ENCODE measurements around the gene PAM16. TPM values are rescaled to one million over a fixed set of nuclear protein-coding genes. Genes with fewer than 3 reads are reported as not detected.

The PAM16 gene
- total RNA-seq, 2 donors from 2014 or later, result 57.7 to 66.2 TPM

- Mint-ChIP-seq H3K27ac (no peak overlapping the region), H3K9me3 (no peaks in the 10 kb centered on the region), H3K36me3 (ENCODE audit: low read depth) (peaks cover 5% of the 10 kb centered on the region), H3K4me1 (peaks cover 1% of the 10 kb centered on the region), H3K4me3 (no peak overlapping the region), H3K27me3 (ENCODE audit: insufficient read depth) (no peaks in the 10 kb centered on the region)
- no peak overlapping the region for H3K27ac ChIP-seq (ENCODE audit: low read depth, low read length)
- no peaks in the 10 kb centered on the region for H3K9me3 ChIP-seq (ENCODE audit: control insufficient read depth, low read length)
- H3K9ac ChIP-seq (ENCODE audit: extremely low read depth, low read length, poor library complexity, severe bottlenecking), result no peak overlapping the region
- H3K36me3 ChIP-seq (ENCODE audit: control insufficient read depth, insufficient read depth, low read length), result no peaks in the 10 kb centered on the region
- DNase-seq, result no peak
- no peaks in the 10 kb centered on the region for H3K27me3 ChIP-seq (ENCODE audit: control insufficient read depth, insufficient read depth, low read length, poor library complexity, severe bottlenecking)
- TF ChIP-seq, protein P1, sequence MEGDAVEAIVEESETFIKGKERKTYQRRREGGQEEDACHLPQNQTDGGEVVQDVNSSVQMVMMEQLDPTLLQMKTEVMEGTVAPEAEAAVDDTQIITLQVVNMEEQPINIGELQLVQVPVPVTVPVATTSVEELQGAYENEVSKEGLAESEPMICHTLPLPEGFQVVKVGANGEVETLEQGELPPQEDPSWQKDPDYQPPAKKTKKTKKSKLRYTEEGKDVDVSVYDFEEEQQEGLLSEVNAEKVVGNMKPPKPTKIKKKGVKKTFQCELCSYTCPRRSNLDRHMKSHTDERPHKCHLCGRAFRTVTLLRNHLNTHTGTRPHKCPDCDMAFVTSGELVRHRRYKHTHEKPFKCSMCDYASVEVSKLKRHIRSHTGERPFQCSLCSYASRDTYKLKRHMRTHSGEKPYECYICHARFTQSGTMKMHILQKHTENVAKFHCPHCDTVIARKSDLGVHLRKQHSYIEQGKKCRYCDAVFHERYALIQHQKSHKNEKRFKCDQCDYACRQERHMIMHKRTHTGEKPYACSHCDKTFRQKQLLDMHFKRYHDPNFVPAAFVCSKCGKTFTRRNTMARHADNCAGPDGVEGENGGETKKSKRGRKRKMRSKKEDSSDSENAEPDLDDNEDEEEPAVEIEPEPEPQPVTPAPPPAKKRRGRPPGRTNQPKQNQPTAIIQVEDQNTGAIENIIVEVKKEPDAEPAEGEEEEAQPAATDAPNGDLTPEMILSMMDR (conservative IDR thresholded peaks at IDR 0.05), result no peak
- peaks cover 1% of the 10 kb centered on the region for H3K4me1 ChIP-seq (ENCODE audit: control insufficient read depth, insufficient read depth, low read length)
- WGBS, 2 experiments (ENCODE audit: insufficient coverage in 1 of 2, insufficient read length in 1 of 2), result 88 to 100% methylated on average over 2 to 5 of the region's 5 CpGs
- no peak overlapping the region for H3K4me3 ChIP-seq (ENCODE audit: low read length)
These were observed 16.3 kb upstream of the PAM16 start for GRCh38 chr16:4367393-4367856.

DNA sequence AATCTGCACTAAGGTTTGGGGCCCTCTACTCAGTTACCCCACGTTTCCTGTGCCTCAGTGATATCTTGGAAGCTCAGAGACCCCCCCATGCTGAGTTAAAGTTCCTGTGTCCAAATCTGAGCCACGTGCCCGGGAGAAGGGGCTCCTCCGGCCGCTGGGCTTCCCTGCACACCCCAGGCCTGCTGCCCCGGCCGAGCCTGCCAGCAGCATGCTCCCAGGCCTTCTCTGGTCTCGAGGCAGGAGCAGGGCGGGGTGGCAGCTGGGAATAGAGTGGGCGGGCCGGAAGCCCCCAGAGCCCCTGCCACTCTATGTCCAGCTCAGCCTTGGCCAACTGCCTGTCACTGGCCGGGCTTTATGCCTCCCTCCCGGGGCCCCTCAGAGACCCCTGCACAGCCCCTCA lies 14.9 kb upstream of the PAM16 start:
- no peak for DNase-seq
- Histone ChIP-seq H3K36me3 (ENCODE audit: control insufficient read depth, insufficient read depth, low read length) (no peaks in the 10 kb centered on the region), H3K9me3 (ENCODE audit: control insufficient read depth, low read length) (no peaks in the 10 kb centered on the region), H3K27ac (ENCODE audit: low read depth, low read length) (no peak overlapping the region), H3K4me1 (ENCODE audit: control insufficient read depth, insufficient read depth, low read length) (no peaks in the 10 kb centered on the region), H3K4me3 (ENCODE audit: low read length) (no peak overlapping the region), H3K9ac (ENCODE audit: extremely low read depth, low read length, poor library complexity, severe bottlenecking) (no peak overlapping the region), H3K27me3 (ENCODE audit: control insufficient read depth, insufficient read depth, low read length, poor library complexity, severe bottlenecking) (no peaks in the 10 kb centered on the region)
- 85 to 86% methylated on average over 2 to 13 of the region's 13 CpGs for WGBS, 2 experiments (ENCODE audit: insufficient coverage in 1 of 2, insufficient read length in 1 of 2)
- Mint-ChIP-seq H3K4me1 (no peaks in the 10 kb centered on the region), H3K27me3 (ENCODE audit: insufficient read depth) (no peaks in the 10 kb centered on the region), H3K27ac (no peak overlapping the region), H3K4me3 (no peak overlapping the region), H3K9me3 (no peaks in the 10 kb centered on the region), H3K36me3 (ENCODE audit: low read depth) (peaks cover 5% of the 10 kb centered on the region)
- TF ChIP-seq, protein P1 (conservative IDR thresholded peaks at IDR 0.05), result no peak

GRCh38 chr16:4365615-4366014 lies 14.5 kb upstream of the PAM16 start:
- Histone ChIP-seq H3K27ac (ENCODE audit: low read depth, low read length) (no peak overlapping the region), H3K9ac (ENCODE audit: extremely low read depth, low read length, poor library complexity, severe bottlenecking) (no peak overlapping the region), H3K36me3 (ENCODE audit: control insufficient read depth, insufficient read depth, low read length) (no peaks in the 10 kb centered on the region), H3K27me3 (ENCODE audit: control insufficient read depth, insufficient read depth, low read length, poor library complexity, severe bottlenecking) (no peaks in the 10 kb centered on the region), H3K4me3 (ENCODE audit: low read length) (no peak overlapping the region), H3K9me3 (ENCODE audit: control insufficient read depth, low read length) (no peaks in the 10 kb centered on the region), H3K4me1 (ENCODE audit: control insufficient read depth, insufficient read depth, low read length) (no peaks in the 10 kb centered on the region)
- no peak overlapping the region for H3K4me3 Mint-ChIP-seq
- H3K9me3 Mint-ChIP-seq, result no peaks in the 10 kb centered on the region
- H3K27me3 Mint-ChIP-seq (ENCODE audit: insufficient read depth), result no peaks in the 10 kb centered on the region
- H3K27ac Mint-ChIP-seq, result no peak overlapping the region
- no peak for DNase-seq
- WGBS, 2 experiments (ENCODE audit: insufficient coverage in 1 of 2, insufficient read length in 1 of 2), result 91 to 95% methylated on average over 7 to 12 of the region's 12 CpGs
- H3K36me3 Mint-ChIP-seq (ENCODE audit: low read depth), result peaks cover 5% of the 10 kb centered on the region
- TF ChIP-seq, protein P1 (conservative IDR thresholded peaks at IDR 0.05), result no peak
- no peaks in the 10 kb centered on the region for H3K4me1 Mint-ChIP-seq

All from endodermal cell (in vitro differentiated cells).